Measurements from ENCODE around the gene SLC8A1. TPM values are rescaled to one million over a fixed set of nuclear protein-coding genes. Genes with fewer than 3 reads are reported as not detected.

SLC8A1 gene
- total RNA-seq, 1 donor from 2014 or later, result 5.7 TPM

DNA sequence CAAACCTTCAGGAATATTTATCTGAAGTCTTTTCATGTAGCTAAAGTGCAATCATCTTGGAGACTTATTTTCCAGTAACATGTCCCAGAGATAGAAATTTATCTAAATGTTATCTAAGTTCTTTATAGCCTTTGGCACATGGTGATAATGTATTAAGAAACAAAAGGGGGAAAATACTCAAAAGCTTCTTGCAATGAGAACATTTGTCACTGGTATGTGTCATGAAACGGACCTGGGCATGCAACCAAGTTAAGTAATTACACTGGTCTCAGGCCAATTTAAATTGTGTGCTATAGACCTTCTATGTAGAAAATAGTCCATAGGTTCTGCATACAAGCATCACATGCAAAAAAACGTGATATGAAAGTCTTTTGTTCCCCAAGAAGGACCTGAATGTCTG is 136.2 kb downstream of the SLC8A1 start:
- Mint-ChIP-seq H3K36me3 (ENCODE audit: insufficient read depth) (no peaks in the 10 kb centered on the region), H3K4me1 (ENCODE audit: low read depth) (no peaks in the 10 kb centered on the region), H3K27me3 (no peaks in the 10 kb centered on the region), H3K9me3 (ENCODE audit: low read depth) (peaks cover 3% of the 10 kb centered on the region), H3K4me3 (ENCODE audit: low read depth) (no peak overlapping the region), H3K27ac (no peak overlapping the region)
- TF ChIP-seq, protein P1, sequence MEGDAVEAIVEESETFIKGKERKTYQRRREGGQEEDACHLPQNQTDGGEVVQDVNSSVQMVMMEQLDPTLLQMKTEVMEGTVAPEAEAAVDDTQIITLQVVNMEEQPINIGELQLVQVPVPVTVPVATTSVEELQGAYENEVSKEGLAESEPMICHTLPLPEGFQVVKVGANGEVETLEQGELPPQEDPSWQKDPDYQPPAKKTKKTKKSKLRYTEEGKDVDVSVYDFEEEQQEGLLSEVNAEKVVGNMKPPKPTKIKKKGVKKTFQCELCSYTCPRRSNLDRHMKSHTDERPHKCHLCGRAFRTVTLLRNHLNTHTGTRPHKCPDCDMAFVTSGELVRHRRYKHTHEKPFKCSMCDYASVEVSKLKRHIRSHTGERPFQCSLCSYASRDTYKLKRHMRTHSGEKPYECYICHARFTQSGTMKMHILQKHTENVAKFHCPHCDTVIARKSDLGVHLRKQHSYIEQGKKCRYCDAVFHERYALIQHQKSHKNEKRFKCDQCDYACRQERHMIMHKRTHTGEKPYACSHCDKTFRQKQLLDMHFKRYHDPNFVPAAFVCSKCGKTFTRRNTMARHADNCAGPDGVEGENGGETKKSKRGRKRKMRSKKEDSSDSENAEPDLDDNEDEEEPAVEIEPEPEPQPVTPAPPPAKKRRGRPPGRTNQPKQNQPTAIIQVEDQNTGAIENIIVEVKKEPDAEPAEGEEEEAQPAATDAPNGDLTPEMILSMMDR (IDR thresholded peaks at IDR 0.05; ENCODE audit: unreplicated experiment), result no peak
- DNase-seq (ENCODE audit: low spot score, unreplicated experiment), result no peak

DNA sequence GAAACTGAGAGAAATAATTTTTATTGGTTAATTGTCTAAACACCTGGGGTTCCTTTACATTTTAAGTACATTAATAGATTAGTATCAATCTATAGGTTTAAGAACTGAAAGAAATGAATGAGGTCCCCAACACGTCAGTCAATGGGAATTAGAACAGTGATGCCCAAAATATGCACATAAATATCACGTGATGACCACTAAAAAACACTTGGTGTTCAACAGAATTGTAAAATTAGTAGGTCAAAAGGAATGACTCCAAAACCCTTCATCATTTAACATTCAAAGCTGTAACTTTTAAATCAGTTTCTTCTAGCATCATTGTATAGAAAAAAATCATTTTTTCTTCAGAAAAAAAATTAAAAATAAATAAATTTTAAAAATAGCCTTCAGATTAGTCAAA is 140.9 kb downstream of the SLC8A1 start:
- Mint-ChIP-seq H3K27me3 (no peaks in the 10 kb centered on the region), H3K4me3 (ENCODE audit: low read depth) (no peak overlapping the region), H3K27ac (no peak overlapping the region), H3K9me3 (ENCODE audit: low read depth) (peaks cover 3% of the 10 kb centered on the region), H3K4me1 (ENCODE audit: low read depth) (no peaks in the 10 kb centered on the region), H3K36me3 (ENCODE audit: insufficient read depth) (no peaks in the 10 kb centered on the region)
- TF ChIP-seq, protein P1 (IDR thresholded peaks at IDR 0.05; ENCODE audit: unreplicated experiment), result no peak
- DNase-seq (ENCODE audit: low spot score, unreplicated experiment), result no peak

DNA sequence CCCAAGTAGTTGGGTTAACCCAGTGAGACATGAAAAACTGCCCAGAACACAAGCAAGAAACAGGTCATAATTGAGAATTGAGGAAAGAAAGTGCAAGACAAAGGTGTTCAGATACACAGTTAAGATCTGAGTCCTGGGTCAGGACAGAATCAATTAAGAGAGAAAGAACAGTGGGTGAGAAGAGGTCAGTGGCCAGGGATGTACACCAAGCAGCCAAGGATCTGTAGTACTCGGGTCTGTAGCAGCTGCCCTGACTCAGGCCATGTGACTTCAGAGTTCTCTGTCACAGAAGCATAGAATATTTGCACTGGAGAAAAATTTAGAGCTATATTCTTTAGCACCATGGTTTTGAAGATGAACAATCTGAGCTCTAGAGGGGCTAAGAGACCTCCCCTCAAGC is 141.6 kb downstream of the SLC8A1 start:
- no peak for DNase-seq (ENCODE audit: low spot score, unreplicated experiment)
- H3K9me3 Mint-ChIP-seq (ENCODE audit: low read depth), result no peaks in the 10 kb centered on the region
- no peaks in the 10 kb centered on the region for H3K36me3 Mint-ChIP-seq (ENCODE audit: insufficient read depth)
- no peaks in the 10 kb centered on the region for H3K4me1 Mint-ChIP-seq (ENCODE audit: low read depth)
- no peak overlapping the region for H3K4me3 Mint-ChIP-seq (ENCODE audit: low read depth)
- no peak overlapping the region for H3K27ac Mint-ChIP-seq
- H3K27me3 Mint-ChIP-seq, result no peaks in the 10 kb centered on the region
- TF ChIP-seq, protein P1 (IDR thresholded peaks at IDR 0.05; ENCODE audit: unreplicated experiment), result no peak

DNA sequence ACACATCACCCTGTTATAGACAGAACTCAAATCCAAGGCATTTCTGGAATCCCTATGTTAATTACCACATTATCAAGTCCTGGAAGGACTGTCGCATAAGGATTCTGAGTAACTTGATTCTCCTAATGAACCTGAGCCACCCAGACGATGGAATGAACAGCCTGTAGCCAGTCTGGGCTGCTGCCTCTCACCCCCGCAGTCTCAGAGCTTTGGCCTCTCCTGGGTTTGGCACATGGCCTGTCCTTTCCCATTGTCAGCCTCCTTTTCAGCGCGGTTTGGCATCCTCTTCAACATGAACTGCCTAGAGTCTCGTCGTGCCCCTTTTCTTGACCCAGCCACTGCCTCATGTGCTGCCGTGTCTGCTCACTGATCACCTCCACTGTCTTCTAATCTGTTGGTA is 147.6 kb downstream of the SLC8A1 start:
- Mint-ChIP-seq H3K27me3 (no peaks in the 10 kb centered on the region), H3K4me3 (ENCODE audit: low read depth) (no peak overlapping the region), H3K4me1 (ENCODE audit: low read depth) (no peaks in the 10 kb centered on the region), H3K27ac (no peak overlapping the region), H3K36me3 (ENCODE audit: insufficient read depth) (no peaks in the 10 kb centered on the region), H3K9me3 (ENCODE audit: low read depth) (no peaks in the 10 kb centered on the region)
- TF ChIP-seq, protein P1 (IDR thresholded peaks at IDR 0.05; ENCODE audit: unreplicated experiment), result no peak
- no peak for DNase-seq (ENCODE audit: low spot score, unreplicated experiment)

DNA sequence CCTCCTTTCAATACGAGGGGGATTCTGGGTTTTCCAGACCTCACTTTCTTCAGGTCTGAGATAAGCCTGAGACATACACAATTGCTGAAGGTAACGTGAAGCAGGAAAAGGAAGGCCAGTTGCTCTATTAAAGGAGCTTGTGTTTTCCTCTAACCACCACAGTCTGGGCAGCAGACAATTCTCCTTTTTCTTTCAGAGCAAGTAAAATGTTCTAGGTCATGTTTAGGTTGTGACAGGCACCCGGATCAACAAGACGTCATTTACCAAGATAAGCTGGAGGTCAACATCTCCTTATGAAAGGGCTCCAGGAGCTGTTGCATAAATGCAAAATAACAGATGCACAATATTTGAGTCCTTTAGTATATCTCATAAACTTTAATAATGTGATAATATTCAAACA is 148.1 kb downstream of the SLC8A1 start:
- TF ChIP-seq, protein P1 (IDR thresholded peaks at IDR 0.05; ENCODE audit: unreplicated experiment), result no peak
- no peak for DNase-seq (ENCODE audit: low spot score, unreplicated experiment)
- H3K27me3 Mint-ChIP-seq, result no peaks in the 10 kb centered on the region
- no peak overlapping the region for H3K27ac Mint-ChIP-seq
- H3K9me3 Mint-ChIP-seq (ENCODE audit: low read depth), result no peaks in the 10 kb centered on the region
- no peak overlapping the region for H3K4me3 Mint-ChIP-seq (ENCODE audit: low read depth)
- no peaks in the 10 kb centered on the region for H3K36me3 Mint-ChIP-seq (ENCODE audit: insufficient read depth)
- H3K4me1 Mint-ChIP-seq (ENCODE audit: low read depth), result no peaks in the 10 kb centered on the region

Data from progenitor cell of endocrine pancreas (in vitro differentiated cells).